SK-N-SH (cell line): ENCODE results near the gene CPLANE1. TPM values are rescaled to one million over a fixed set of nuclear protein-coding genes. Genes with fewer than 3 reads are reported as not detected.

Experiments used
- CTCF ChIA-PET: fragments of 300-600, 350-600 bp; formaldehyde crosslinking; extraction: SDS; loops from one replicate; lab custom pipeline; 2021; lab: Yijun Ruan, JAX
- POLR2A ChIA-PET: fragments of 350-600 bp; sonication (Branson Sonifier 250); formaldehyde crosslinking; extraction: SDS; loops from one replicate; lab custom pipeline; 2020; ENCODE audit warnings: antibody characterized with exemption, inconsistent platforms; lab: Yijun Ruan, JAX
- DNase-seq: peaks from one replicate; pipeline ENCODE4 v3.0.0; 2012
- H2AFZ ChIP-seq: fragments of 200-600 bp; sonication (generic); 2 replicates; pipeline ENCODE4 v1.8.1; 2016; ENCODE audit warnings: antibody characterized with exemption, mild to moderate bottlenecking, low read depth
- H3F3A ChIP-seq: fragments of 200-600 bp; sonication (generic); replicated peaks from 2 replicates; pipeline ENCODE3; 2016; ENCODE audit warnings: antibody characterized with exemption, mild to moderate bottlenecking; ENCODE audit not compliant: insufficient read depth
- H3K27ac ChIP-seq, 2 experiments: fragments of 200-500 bp in 1 of 2; fragments of 200-600 bp in 1 of 2; sonication (Bioruptor generic) in 1 of 2; sonication (generic), shearing (Covaris generic) in 1 of 2; 2 replicates each; pipeline versions ENCODE4 v1.5.1 to v1.6.1; 2014 to 2016; ENCODE audit warnings: low read depth in 2 of 2, inconsistent platforms in 1 of 2, low read length in 1 of 2, mild to moderate bottlenecking in 1 of 2, mixed read lengths in 1 of 2
- H3K27me3 ChIP-seq: fragments of 200-600 bp; sonication (generic), shearing (Covaris generic); 2 replicates; pipeline ENCODE4 v1.6.1; 2016; ENCODE audit warnings: mixed run types; ENCODE audit not compliant: insufficient read depth
- H3K36me3 ChIP-seq, 2 experiments: fragments of 200-500 bp in 1 of 2; fragments of 200-600 bp in 1 of 2; sonication (Bioruptor generic) in 1 of 2; sonication (generic) in 1 of 2; replicated peaks in 1 of 2; 2 replicates each; pipeline versions ENCODE3 to v1.5.1; 2014 to 2016; ENCODE audit warnings: low read length in 1 of 2, mild to moderate bottlenecking in 1 of 2; ENCODE audit not compliant: insufficient read depth in 2 of 2, control insufficient read depth in 1 of 2
- H3K4me1 ChIP-seq, 2 experiments: fragments of 200-500 bp in 1 of 2; fragments of 200-600 bp in 1 of 2; sonication (Bioruptor generic) in 1 of 2; sonication (generic), shearing (Covaris generic) in 1 of 2; 2 replicates each; pipeline versions ENCODE4 v1.5.1 to v1.6.1; 2014 to 2016; ENCODE audit warnings: low read depth in 1 of 2, low read length in 1 of 2, mixed run types in 1 of 2; ENCODE audit not compliant: insufficient read depth in 2 of 2, control insufficient read depth in 1 of 2
- H3K4me2 ChIP-seq: fragments of 200-600 bp; sonication (generic), shearing (Covaris generic); 2 replicates; pipeline ENCODE4 v1.6.1; 2017; ENCODE audit warnings: mixed run types
- H3K4me3 ChIP-seq, 2 experiments: fragments of 200-500 bp in 1 of 2; fragments of 200-600 bp in 1 of 2; sonication (Bioruptor generic) in 1 of 2; sonication (generic), shearing (Covaris generic) in 1 of 2; 2 replicates each; pipeline versions ENCODE4 v1.5.1 to v1.8.1; 2014 to 2016; ENCODE audit warnings: low read depth in 2 of 2, inconsistent platforms in 1 of 2, low read length in 1 of 2, mild to moderate bottlenecking in 1 of 2, mixed read lengths in 1 of 2, moderate library complexity in 1 of 2
- H3K79me2 ChIP-seq: fragments of 200-600 bp; sonication (generic); 2 replicates; pipeline ENCODE4 v1.8.1; 2017; ENCODE audit warnings: mild to moderate bottlenecking; ENCODE audit not compliant: insufficient read depth
- H3K9ac ChIP-seq: fragments of 200-600 bp; sonication (generic); 2 replicates; pipeline ENCODE4 v1.6.1; 2017; ENCODE audit warnings: mixed run types
- H3K9me2 ChIP-seq: fragments of 200-600 bp; sonication (generic); 2 replicates; pipeline ENCODE4 v1.6.1; 2017; ENCODE audit warnings: mixed run types
- H3K9me3 ChIP-seq: fragments of 200-600 bp; sonication (generic); 2 replicates; pipeline ENCODE4 v1.6.1; 2017; ENCODE audit warnings: mixed run types, mild to moderate bottlenecking, moderate library complexity
- H4K20me1 ChIP-seq: fragments of 200-600 bp; sonication (generic); 2 replicates; pipeline ENCODE4 v1.6.1; 2017; ENCODE audit warnings: mild to moderate bottlenecking, mixed run types; ENCODE audit not compliant: insufficient read depth
- CTCF ChIP-seq: fragments of 200-600 bp; sonication (generic); IDR thresholded peaks from 2 replicates; pipeline ENCODE4 v1.6.1; 2017; ENCODE audit warnings: antibody characterized with exemption, mild to moderate bottlenecking, moderate library complexity
- ELF1 ChIP-seq: IDR thresholded peaks from 2 replicates; pipeline ENCODE4 v1.4.0; 2012
- EP300 ChIP-seq, 2 experiments: IDR thresholded peaks; 2 replicates each; pipeline versions ENCODE4 v1.4.0 to v1.6.1; 2012; ENCODE audit warnings: borderline replicate concordance in 1 of 2, low read depth in 1 of 2, low read length in 1 of 2
- GABPA ChIP-seq: IDR thresholded peaks from 2 replicates; pipeline ENCODE4 v1.4.0; 2012; ENCODE audit warnings: low read depth, mild to moderate bottlenecking
- GATA2 ChIP-seq: sonication (generic); formaldehyde crosslinking; IDR thresholded peaks from 2 replicates; pipeline ENCODE4 v1.5.0; 2020; ENCODE audit warnings: mild to moderate bottlenecking, missing genetic modification reagents
- JUND ChIP-seq: IDR thresholded peaks from 2 replicates; pipeline ENCODE4 v1.4.0; 2012
- MEF2A ChIP-seq: IDR thresholded peaks from 2 replicates; pipeline ENCODE4 v1.4.0; 2012; ENCODE audit warnings: low read depth, borderline replicate concordance
- NFIC ChIP-seq: IDR thresholded peaks from 2 replicates; pipeline ENCODE4 v1.4.0; 2012; ENCODE audit warnings: borderline replicate concordance
- PBX3 ChIP-seq: IDR thresholded peaks from 2 replicates; pipeline ENCODE4; 2012
- RCOR1 ChIP-seq: fragments of 150-350 bp; IDR thresholded peaks from 2 replicates; pipeline ENCODE4 v1.6.1; 2017; ENCODE audit warnings: antibody characterized with exemption, low read length
- TEAD4 ChIP-seq: IDR thresholded peaks from 2 replicates; pipeline ENCODE4 v1.4.0; 2012; ENCODE audit warnings: mild to moderate bottlenecking, borderline replicate concordance; ENCODE audit not compliant: insufficient read depth
- WGBS: methylation state at CpG from one replicate; pipeline ENCODE4 v1.1.6; 2017; ENCODE audit warnings: low lambda C conversion rate; 5-methylcytosine and 5-hydroxymethylcytosine counted together
- polyA plus RNA-seq, 3 experiments: library from polyadenylated mRNA; depleted of rRNA; stranded (reverse); fragments of >200 nt; gene quantifications; 2 replicates each; pipeline ENCODE4 v1.2.3, GENCODE V29; 2012

CPLANE1 gene
- polyA plus RNA-seq, 1 of the 3 experiments (the other 2 are of a cell fraction), result 3.6 TPM

GRCh38 chr5:37255774-37256358 lies 6.7 kb upstream of the CPLANE1 start:
- Histone ChIP-seq H3K4me1 (no peaks in the 10 kb centered on the region), H3K36me3 (no peaks in the 10 kb centered on the region), H3K4me2 (no peak overlapping the region), H3K9ac (no peak overlapping the region), H2AFZ (no peak overlapping the region), H3K79me2 (no peaks in the 10 kb centered on the region), H3K27ac (no peak overlapping the region), H3K9me3 (no peaks in the 10 kb centered on the region), H3K9me2 (no peaks in the 10 kb centered on the region), H3K27me3 (no peaks in the 10 kb centered on the region), H3K4me3 (no peak overlapping the region), H3F3A (no peaks in the 10 kb centered on the region), H4K20me1 (no peaks in the 10 kb centered on the region)
- TF ChIP-seq GABPA, result no peak
- no peak for TF ChIP-seq TEAD4
- TF ChIP-seq JUND, result no peak
- ChIA-PET CTCF (no interaction called here), POLR2A (no interaction called here)
- no peak for DNase-seq
- 82% methylated on average over 4 of the region's 4 CpGs for WGBS

GRCh38 chr5:37254581-37254980 lies 5.4 kb upstream of the CPLANE1 start:
- H3K4me1 ChIP-seq, result peaks cover 0 to 4% of the 10 kb centered on the region in 2 experiments; a peak in 1 of 4 replicates
- POLR2A ChIA-PET, result no interaction called here
- H3K4me2 ChIP-seq, result no peak overlapping the region
- CTCF ChIA-PET, result no interaction called here
- no peak overlapping the region for H3K9ac ChIP-seq
- no peaks in the 10 kb centered on the region for H3K79me2 ChIP-seq
- 88% methylated on average over 1 of the region's 1 CpG for WGBS
- H3K9me3 ChIP-seq, result no peaks in the 10 kb centered on the region
- no peaks in the 10 kb centered on the region for H3K27me3 ChIP-seq
- H3F3A ChIP-seq, result no peaks in the 10 kb centered on the region
- TF ChIP-seq CTCF, result no peak
- TF ChIP-seq RCOR1, result no peak
- TF ChIP-seq GATA2 (CRISPR knock-in tag), result no peak
- TF ChIP-seq MEF2A, result no peak
- TF ChIP-seq ELF1, result no peak
- no peak for TF ChIP-seq NFIC
- TF ChIP-seq EP300 (IDR thresholded peaks at IDR 0.05; ENCODE audit: borderline replicate concordance in 1 of 2, low read depth in 1 of 2, low read length in 1 of 2), result no peak
- TF ChIP-seq PBX3, result no peak
- H2AFZ ChIP-seq, result no peak overlapping the region
- H3K36me3 ChIP-seq, result no peaks in the 10 kb centered on the region
- H4K20me1 ChIP-seq, result no peaks in the 10 kb centered on the region
- H3K4me3 ChIP-seq, result no peak overlapping the region
- no peaks in the 10 kb centered on the region for H3K9me2 ChIP-seq
- H3K27ac ChIP-seq, result no peak overlapping the region
- no peak for DNase-seq
